Panc1 (cell line): ENCODE measurements around the gene LYZL1.

Experiments used
- POLR2AphosphoS5 ChIP-seq: IDR thresholded peaks from 2 replicates; pipeline ENCODE4 v1.6.1; 2012; ENCODE audit warnings: mild to moderate bottlenecking, low read depth, low read length, moderate library complexity
- SIN3A ChIP-seq: IDR thresholded peaks from 2 replicates; pipeline ENCODE4 v1.6.1; 2012; ENCODE audit warnings: low read depth, mild to moderate bottlenecking, low read length, moderate library complexity, borderline replicate concordance; ENCODE audit not compliant: insufficient read depth
- TCF7L2 ChIP-seq: IDR thresholded peaks from 2 replicates; pipeline ENCODE4 v1.6.1; 2011; ENCODE audit warnings: mild to moderate bottlenecking, low read depth, low read length, inconsistent platforms
- TF ChIP-seq, protein P1 (sequence below): fragments of 450-650 bp; IDR thresholded peaks from 2 replicates; pipeline ENCODE4 v1.5.1; 2017; ENCODE audit warnings: mild to moderate bottlenecking
- TF ChIP-seq, protein P2 (sequence below), 2 experiments: IDR thresholded peaks; 2 replicates each; pipeline ENCODE4 v1.6.1; 2011 to 2012; ENCODE audit warnings: low read depth in 2 of 2, control low read depth in 1 of 2, low read length in 1 of 2, mild to moderate bottlenecking in 1 of 2, moderate library complexity in 1 of 2; ENCODE audit not compliant: insufficient read depth in 1 of 2

DNA sequence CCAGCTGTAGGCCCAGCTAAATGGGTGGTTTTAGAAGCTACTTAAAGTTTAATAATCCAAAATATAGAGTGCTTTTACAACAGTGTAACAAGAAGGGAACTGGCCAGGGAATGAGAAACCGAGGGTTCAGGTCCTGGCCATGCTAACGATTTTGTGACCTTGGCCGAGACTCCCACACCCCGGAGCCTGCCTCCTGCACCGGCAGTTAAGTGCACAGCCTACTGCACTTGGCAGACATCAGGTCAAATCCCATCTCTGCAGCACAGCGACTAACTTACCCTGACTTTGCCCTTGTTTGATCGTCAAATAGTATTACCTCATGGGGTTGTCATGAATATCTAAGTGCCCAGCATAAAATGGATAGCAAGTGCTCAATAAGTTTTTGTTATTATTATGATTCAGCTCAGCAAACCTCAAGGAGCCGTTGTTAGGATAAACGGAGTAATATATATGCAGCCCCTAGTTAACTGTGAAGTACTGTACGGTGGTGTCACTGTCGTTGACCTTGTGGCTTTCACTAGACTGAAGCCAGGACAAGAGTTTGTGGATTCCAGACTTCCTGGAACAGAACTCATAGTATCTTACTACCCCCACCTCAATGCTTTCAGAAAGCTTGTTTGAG lies 35.5 kb downstream of the LYZL1 start:
- TF ChIP-seq, protein P1, sequence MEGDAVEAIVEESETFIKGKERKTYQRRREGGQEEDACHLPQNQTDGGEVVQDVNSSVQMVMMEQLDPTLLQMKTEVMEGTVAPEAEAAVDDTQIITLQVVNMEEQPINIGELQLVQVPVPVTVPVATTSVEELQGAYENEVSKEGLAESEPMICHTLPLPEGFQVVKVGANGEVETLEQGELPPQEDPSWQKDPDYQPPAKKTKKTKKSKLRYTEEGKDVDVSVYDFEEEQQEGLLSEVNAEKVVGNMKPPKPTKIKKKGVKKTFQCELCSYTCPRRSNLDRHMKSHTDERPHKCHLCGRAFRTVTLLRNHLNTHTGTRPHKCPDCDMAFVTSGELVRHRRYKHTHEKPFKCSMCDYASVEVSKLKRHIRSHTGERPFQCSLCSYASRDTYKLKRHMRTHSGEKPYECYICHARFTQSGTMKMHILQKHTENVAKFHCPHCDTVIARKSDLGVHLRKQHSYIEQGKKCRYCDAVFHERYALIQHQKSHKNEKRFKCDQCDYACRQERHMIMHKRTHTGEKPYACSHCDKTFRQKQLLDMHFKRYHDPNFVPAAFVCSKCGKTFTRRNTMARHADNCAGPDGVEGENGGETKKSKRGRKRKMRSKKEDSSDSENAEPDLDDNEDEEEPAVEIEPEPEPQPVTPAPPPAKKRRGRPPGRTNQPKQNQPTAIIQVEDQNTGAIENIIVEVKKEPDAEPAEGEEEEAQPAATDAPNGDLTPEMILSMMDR = no peak
- no peak for TF ChIP-seq POLR2AphosphoS5
- TF ChIP-seq, protein P2, sequence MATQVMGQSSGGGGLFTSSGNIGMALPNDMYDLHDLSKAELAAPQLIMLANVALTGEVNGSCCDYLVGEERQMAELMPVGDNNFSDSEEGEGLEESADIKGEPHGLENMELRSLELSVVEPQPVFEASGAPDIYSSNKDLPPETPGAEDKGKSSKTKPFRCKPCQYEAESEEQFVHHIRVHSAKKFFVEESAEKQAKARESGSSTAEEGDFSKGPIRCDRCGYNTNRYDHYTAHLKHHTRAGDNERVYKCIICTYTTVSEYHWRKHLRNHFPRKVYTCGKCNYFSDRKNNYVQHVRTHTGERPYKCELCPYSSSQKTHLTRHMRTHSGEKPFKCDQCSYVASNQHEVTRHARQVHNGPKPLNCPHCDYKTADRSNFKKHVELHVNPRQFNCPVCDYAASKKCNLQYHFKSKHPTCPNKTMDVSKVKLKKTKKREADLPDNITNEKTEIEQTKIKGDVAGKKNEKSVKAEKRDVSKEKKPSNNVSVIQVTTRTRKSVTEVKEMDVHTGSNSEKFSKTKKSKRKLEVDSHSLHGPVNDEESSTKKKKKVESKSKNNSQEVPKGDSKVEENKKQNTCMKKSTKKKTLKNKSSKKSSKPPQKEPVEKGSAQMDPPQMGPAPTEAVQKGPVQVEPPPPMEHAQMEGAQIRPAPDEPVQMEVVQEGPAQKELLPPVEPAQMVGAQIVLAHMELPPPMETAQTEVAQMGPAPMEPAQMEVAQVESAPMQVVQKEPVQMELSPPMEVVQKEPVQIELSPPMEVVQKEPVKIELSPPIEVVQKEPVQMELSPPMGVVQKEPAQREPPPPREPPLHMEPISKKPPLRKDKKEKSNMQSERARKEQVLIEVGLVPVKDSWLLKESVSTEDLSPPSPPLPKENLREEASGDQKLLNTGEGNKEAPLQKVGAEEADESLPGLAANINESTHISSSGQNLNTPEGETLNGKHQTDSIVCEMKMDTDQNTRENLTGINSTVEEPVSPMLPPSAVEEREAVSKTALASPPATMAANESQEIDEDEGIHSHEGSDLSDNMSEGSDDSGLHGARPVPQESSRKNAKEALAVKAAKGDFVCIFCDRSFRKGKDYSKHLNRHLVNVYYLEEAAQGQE (IDR thresholded peaks at IDR 0.05; ENCODE audit: insufficient read depth in 1 of 2, low read depth in 2 of 2, low read length in 1 of 2) = no peak
- no peak for TF ChIP-seq SIN3A
- no peak for TF ChIP-seq TCF7L2
